Measurements from ENCODE around the gene COL10A1.

DNA sequence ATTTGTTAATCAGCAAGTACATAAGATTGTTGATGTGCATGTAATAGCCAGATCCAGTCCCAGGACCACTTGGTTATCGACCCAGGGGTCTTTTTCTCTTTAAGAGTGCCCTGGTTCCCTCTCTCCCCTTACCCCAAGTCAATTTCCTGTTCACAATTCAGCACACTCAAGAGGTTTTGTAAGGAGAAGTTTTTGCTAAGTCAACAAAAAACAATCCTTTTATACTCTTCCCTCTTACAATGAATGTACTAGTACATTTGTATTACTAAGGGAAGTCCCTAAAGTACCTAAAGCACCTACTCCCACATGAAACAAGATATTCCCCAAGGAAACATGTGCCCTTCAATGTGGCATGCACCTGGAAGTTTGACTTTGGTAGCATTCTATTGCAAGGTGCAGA lies 26.9 kb downstream of the COL10A1 start:
- TF ChIP-seq CTCF (IDR thresholded peaks at IDR 0.05): no peak
- TF ChIP-seq POLR2A (IDR thresholded peaks at IDR 0.05): no peak
